HL-60 (cell line): ENCODE data around the gene SETD1B.
"Not testable (repeated sequence)": the region's sequence is repeated elsewhere in the genome, so short reads cannot be mapped to it uniquely, and the experiment has no call there.

ENCODE experiments used
- DNase-seq, 2 experiments: peaks; one replicate each; pipeline ENCODE4 v3.0.0-alpha.2; 2010 to 2020; ENCODE audit warnings: low read depth in 1 of 2, low spot score in 1 of 2
- H3K27ac ChIP-seq: fragments of 250-450 bp; sonication (Bioruptor Pico); replicated peaks from 2 replicates; pipeline ENCODE4 v1.5.1; 2020; ENCODE audit warnings: mild to moderate bottlenecking, moderate library complexity
- H3K27me3 ChIP-seq: fragments of 250-450 bp; sonication (Bioruptor Pico); 2 replicates; pipeline ENCODE4 v1.5.1; 2021; ENCODE audit warnings: mild to moderate bottlenecking, moderate library complexity; ENCODE audit not compliant: insufficient read depth, poor library complexity, severe bottlenecking
- H3K4me3 ChIP-seq: replicated peaks from 2 replicates; pipeline ENCODE4 v1.5.1; 2011; ENCODE audit warnings: mild to moderate bottlenecking, control low read depth, low read length; ENCODE audit not compliant: insufficient read depth
- GABPA ChIP-seq: IDR thresholded peaks from 2 replicates; pipeline ENCODE4 v1.6.1; 2012; ENCODE audit warnings: low read depth
- POLR2AphosphoS5 ChIP-seq: IDR thresholded peaks from 2 replicates; pipeline ENCODE4 v1.6.1; 2012; ENCODE audit warnings: low read depth
- SPI1 ChIP-seq: IDR thresholded peaks from 2 replicates; pipeline ENCODE4 v1.6.1; 2012; ENCODE audit warnings: low read depth, mild to moderate bottlenecking, borderline replicate concordance
- TF ChIP-seq, protein P1 (sequence below): IDR thresholded peaks from one replicate; pipeline ENCODE4 v1.5.1; 2011; ENCODE audit warnings: low read length, control low read depth, inconsistent platforms; ENCODE audit not compliant: insufficient read depth
- TF ChIP-seq, protein P2 (sequence below): IDR thresholded peaks from 2 replicates; pipeline ENCODE4 v1.6.1; 2012; ENCODE audit warnings: low read depth; ENCODE audit not compliant: insufficient replicate concordance

SETD1B gene

DNA sequence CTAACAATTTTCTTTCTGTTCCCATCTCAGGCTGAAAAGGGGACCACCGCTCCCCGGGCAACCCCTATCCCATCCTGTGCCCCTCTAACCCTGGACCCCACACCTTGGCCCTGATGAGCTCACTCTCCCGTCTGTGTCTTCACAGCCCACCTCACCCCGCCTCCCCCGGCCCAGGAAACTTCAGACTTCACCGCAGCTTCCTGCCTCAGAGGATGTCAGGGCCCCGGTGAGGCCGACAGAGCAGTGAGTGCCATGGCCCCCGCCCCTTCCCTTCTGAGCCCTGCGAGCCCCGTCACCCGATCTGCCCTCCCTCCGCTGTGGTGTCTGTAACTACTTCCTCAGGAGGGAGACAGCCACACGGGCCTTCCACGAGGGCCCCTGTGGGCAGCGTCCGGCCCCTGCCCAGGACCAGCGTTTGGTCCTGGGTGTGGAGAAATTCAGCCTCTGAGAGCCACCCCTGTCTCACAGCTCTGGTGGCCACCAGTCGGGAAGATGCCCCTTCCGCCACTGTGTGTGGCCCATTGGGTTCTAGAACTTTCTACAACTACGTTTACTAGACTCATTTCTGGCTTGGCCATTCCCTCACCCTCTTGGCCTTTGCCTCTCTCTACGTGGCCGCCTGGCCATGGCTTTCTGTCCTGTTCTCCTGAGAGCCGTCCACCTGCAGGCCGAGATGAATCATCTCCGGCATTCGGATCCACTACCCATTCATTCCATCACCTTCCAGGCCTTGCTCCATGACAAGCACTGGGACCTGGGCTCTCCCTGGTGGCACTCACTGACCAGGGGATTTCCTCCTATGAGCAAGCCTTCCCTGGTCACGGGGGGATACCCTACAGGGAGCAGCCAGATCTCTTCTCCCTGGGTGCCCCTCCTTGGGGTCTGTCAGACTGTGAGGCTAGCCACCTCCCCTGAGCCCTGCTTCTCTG, 13.7 kb upstream of the SETD1B start:
- H3K27me3 ChIP-seq = no peaks in the 10 kb centered on the region
- DNase-seq = peak in 1 of 2 experiments; percentile 98
- peak overlapping the region; percentile 1 for H3K4me3 ChIP-seq
- peak overlapping the region; percentile 91 for H3K27ac ChIP-seq
- TF ChIP-seq GABPA (peak; percentile 37; the same call in 1 of the 2 replicates), SPI1 (peak; percentile 72), POLR2AphosphoS5 (peak; percentile 82)
- TF ChIP-seq, protein P1, sequence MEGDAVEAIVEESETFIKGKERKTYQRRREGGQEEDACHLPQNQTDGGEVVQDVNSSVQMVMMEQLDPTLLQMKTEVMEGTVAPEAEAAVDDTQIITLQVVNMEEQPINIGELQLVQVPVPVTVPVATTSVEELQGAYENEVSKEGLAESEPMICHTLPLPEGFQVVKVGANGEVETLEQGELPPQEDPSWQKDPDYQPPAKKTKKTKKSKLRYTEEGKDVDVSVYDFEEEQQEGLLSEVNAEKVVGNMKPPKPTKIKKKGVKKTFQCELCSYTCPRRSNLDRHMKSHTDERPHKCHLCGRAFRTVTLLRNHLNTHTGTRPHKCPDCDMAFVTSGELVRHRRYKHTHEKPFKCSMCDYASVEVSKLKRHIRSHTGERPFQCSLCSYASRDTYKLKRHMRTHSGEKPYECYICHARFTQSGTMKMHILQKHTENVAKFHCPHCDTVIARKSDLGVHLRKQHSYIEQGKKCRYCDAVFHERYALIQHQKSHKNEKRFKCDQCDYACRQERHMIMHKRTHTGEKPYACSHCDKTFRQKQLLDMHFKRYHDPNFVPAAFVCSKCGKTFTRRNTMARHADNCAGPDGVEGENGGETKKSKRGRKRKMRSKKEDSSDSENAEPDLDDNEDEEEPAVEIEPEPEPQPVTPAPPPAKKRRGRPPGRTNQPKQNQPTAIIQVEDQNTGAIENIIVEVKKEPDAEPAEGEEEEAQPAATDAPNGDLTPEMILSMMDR = no peak
- TF ChIP-seq, protein P2, sequence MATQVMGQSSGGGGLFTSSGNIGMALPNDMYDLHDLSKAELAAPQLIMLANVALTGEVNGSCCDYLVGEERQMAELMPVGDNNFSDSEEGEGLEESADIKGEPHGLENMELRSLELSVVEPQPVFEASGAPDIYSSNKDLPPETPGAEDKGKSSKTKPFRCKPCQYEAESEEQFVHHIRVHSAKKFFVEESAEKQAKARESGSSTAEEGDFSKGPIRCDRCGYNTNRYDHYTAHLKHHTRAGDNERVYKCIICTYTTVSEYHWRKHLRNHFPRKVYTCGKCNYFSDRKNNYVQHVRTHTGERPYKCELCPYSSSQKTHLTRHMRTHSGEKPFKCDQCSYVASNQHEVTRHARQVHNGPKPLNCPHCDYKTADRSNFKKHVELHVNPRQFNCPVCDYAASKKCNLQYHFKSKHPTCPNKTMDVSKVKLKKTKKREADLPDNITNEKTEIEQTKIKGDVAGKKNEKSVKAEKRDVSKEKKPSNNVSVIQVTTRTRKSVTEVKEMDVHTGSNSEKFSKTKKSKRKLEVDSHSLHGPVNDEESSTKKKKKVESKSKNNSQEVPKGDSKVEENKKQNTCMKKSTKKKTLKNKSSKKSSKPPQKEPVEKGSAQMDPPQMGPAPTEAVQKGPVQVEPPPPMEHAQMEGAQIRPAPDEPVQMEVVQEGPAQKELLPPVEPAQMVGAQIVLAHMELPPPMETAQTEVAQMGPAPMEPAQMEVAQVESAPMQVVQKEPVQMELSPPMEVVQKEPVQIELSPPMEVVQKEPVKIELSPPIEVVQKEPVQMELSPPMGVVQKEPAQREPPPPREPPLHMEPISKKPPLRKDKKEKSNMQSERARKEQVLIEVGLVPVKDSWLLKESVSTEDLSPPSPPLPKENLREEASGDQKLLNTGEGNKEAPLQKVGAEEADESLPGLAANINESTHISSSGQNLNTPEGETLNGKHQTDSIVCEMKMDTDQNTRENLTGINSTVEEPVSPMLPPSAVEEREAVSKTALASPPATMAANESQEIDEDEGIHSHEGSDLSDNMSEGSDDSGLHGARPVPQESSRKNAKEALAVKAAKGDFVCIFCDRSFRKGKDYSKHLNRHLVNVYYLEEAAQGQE = peak; percentile 31

- H3K4me3 ChIP-seq, DNase-seq, H3K27me3 ChIP-seq: not testable (repeated sequence)
- H3K27ac ChIP-seq = peak overlapping the region; percentile 91
Observed at GRCh38 chr12:121790785-121791184, 13.0 kb upstream of the SETD1B start.

DNA sequence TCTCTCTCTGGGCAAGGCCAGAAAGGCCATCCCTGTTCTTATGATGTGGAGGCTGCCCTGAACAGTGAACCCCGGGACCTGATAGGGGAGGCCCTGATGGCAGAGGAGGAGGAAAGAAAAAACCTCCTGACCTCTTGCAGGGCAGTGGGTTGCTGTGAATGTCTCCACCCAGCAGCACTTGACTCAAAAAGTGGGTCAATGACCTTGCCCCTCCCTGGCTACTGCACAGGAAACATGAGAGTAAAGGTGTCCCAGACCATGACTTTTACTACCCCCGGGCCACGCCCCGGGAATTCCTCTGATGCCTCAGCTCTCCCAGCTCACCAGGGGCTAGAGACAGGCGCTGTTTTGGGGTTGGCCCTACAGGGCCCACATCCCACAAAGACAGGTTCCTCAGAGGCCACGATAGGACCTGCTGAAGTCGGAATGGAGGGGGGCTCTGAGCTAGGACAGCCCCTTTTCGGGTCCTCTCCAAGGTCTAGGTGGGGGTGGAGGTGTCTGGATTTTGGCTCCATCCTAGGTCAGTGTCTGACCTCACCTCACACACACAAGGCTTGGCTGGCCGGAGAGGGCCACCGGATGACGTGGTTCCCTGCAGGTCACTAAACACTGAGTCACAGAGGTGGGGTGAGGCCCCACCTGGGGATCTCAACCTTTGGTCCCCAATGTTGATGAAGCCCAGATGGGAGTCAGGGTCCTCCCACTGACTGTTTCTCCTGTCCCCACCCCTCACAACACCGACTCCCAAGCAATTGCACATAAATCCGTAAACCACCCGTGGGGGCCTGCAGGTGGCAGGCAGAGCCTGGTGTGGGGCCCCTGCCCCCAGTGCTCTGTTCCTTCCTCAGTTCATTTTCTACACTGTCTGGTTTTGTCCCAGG, 11.9 kb upstream of the SETD1B start:
- no peak for TF ChIP-seq POLR2AphosphoS5
- DNase-seq = peak in 1 of 2 experiments; percentile 45
- H3K4me3 ChIP-seq = peak overlapping the region; percentile 85
- H3K27ac ChIP-seq = peak overlapping the region; percentile 85
- no peaks in the 10 kb centered on the region for H3K27me3 ChIP-seq

GRCh38 chr12:121792607-121793439, 11.0 kb upstream of the SETD1B start:
- DNase-seq = peak in 1 of 2 experiments; percentile 64
- Histone ChIP-seq H3K4me3 (peak overlapping the region; percentile 85), H3K27ac (peak overlapping the region; percentile 85), H3K27me3 (no peaks in the 10 kb centered on the region)
- TF ChIP-seq POLR2AphosphoS5 (no peak), GABPA (no peak), SPI1 (no peak)
- TF ChIP-seq, protein P1 = no peak
- TF ChIP-seq, protein P2 = no peak
